Thymus (tissue), 11 donors: ENCODE results near the gene CXCR3. TPM values are rescaled to one million over a fixed set of nuclear protein-coding genes. Genes with fewer than 3 reads are reported as not detected.
"Not testable (repeated sequence)": the region's sequence is repeated elsewhere in the genome, so short reads cannot be mapped to it uniquely, and the experiment has no call there.

Experiments used
- DNase-seq, 9 donors: peaks; one replicate each; pipeline ENCODE4 v3.0.0-alpha.2; 2013; ENCODE audit warnings: low spot score in 9 of 9, low read depth in 6 of 9, missing footprints in 1 of 9
- H3K27ac ChIP-seq, 2 donors: one replicate each; pipeline ENCODE4 v1.5.1; 2013; ENCODE audit warnings: control low read depth in 1 of 2, low read depth in 1 of 2, low read length in 1 of 2, mild to moderate bottlenecking in 1 of 2, moderate library complexity in 1 of 2
- H3K27me3 ChIP-seq, 2 donors: one replicate each; pipeline ENCODE4 v1.5.1; 2013; ENCODE audit warnings: low read length in 1 of 2; ENCODE audit not compliant: control insufficient read depth in 2 of 2, insufficient read depth in 1 of 2
- H3K36me3 ChIP-seq, 2 donors: one replicate each; pipeline ENCODE4 v1.5.1; 2013; ENCODE audit warnings: low read length in 1 of 2, mild to moderate bottlenecking in 1 of 2, moderate library complexity in 1 of 2; ENCODE audit not compliant: control insufficient read depth in 2 of 2, insufficient read depth in 2 of 2
- H3K4me1 ChIP-seq, 2 donors: one replicate each; pipeline ENCODE4 v1.5.1; 2013; ENCODE audit warnings: low read length in 2 of 2; ENCODE audit not compliant: control insufficient read depth in 2 of 2, insufficient read depth in 2 of 2
- H3K4me3 ChIP-seq, 2 donors: one replicate each; pipeline ENCODE4 v1.5.1; 2013; ENCODE audit warnings: low read length in 2 of 2, control low read depth in 1 of 2, mild to moderate bottlenecking in 1 of 2
- H3K9me3 ChIP-seq, 2 donors: one replicate each; pipeline ENCODE4 v1.5.1; 2013; ENCODE audit warnings: low read length in 1 of 2, mild to moderate bottlenecking in 1 of 2; ENCODE audit not compliant: control insufficient read depth in 2 of 2, insufficient read depth in 1 of 2
- WGBS: extraction: QIAGEN DNeasy Blood & Tissue Kit; methylation state at CpG from one replicate; pipeline ENCODE4 v1.1.7; 2013; 5-methylcytosine and 5-hydroxymethylcytosine counted together
- polyA plus RNA-seq: library from polyadenylated mRNA; stranded (reverse); fragments of 200-250 nt; gene quantifications from one replicate; pipeline ENCODE4 v1.2.3, GENCODE V29; 2013
- total RNA-seq: library from RNA; stranded (reverse); fragments of 120-200 nt; gene quantifications from one replicate; pipeline ENCODE4 v1.2.4, GENCODE V29; 2013
- donor health status: healthy.

CXCR3 gene
- total and polyA plus RNA-seq, 2 donors, result 1.6 to 4.0 TPM

- H3K9me3 ChIP-seq, result no peaks in the 10 kb centered on the region
- H3K4me1 ChIP-seq, result peaks cover 10 to 49% of the 10 kb centered on the region in 2 donors
- no peak overlapping the region for H3K27ac ChIP-seq
- no peaks in the 10 kb centered on the region for H3K27me3 ChIP-seq
- WGBS, result 82% methylated on average over 3 of the region's 3 CpGs
- DNase-seq, result no peak
- no peak overlapping the region for H3K4me3 ChIP-seq
- peaks cover 3 to 7% of the 10 kb centered on the region in 2 donors for H3K36me3 ChIP-seq
Measured at GRCh38 chrX:71618787-71619186, 476 bp upstream of the CXCR3 start.

GRCh38 chrX:71617742-71618141, 569 bp downstream of the CXCR3 start:
- 73% methylated on average over 8 of the region's 8 CpGs for WGBS
- DNase-seq, result no peak
- Histone ChIP-seq H3K4me3 (no peak overlapping the region), H3K27ac (no peak overlapping the region), H3K27me3 (no peaks in the 10 kb centered on the region), H3K4me1 (peaks cover 6 to 38% of the 10 kb centered on the region in 2 donors), H3K9me3 (no peaks in the 10 kb centered on the region), H3K36me3 (peaks cover 4 to 8% of the 10 kb centered on the region in 2 donors)

DNA sequence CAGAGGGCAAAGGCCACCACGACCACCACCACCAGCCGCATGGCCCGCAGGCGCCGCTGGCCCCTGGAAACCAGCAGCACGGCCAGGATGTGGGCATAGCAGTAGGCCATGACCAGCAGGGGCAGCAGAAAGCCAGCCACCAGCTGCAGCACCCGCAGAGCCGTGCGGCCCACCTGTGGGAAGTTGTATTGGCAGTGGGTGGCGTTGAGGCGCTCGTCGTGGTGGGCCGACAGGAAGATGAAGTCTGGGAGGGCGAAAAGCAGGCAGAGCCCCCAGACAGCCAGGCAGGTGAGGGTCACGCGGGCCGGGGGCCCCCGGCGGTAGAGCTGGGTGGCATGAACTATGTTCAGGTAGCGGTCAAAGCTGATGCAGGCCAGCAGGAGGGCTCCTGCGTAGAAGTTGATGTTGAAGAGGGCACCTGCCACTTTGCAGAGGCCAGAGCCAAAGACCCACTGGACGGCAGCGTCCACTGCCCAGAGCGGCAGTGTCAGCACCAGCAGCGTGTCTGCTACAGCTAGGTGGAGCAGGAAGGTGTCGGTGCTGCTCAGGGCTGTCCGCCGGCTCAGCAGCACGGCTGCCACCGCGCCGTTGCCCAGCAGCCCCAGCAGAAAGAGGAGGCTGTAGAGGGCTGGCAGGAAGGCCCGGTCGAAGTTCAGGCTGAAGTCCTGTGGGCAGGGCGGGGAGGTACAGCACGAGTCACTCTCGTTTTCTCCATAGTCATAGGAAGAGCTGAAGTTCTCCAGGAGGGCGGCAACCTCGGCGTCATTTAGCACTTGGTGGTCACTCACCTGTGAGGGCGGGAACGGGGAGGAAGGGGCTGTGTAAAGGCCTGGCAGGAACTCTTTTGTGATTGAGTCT, 1.4 kb downstream of the CXCR3 start:
- no peak for DNase-seq
- Histone ChIP-seq H3K4me3 (no peak overlapping the region), H3K4me1 (peaks cover 3 to 31% of the 10 kb centered on the region in 2 donors), H3K36me3 (peaks cover 6 to 15% of the 10 kb centered on the region in 2 donors), H3K27me3 (no peaks in the 10 kb centered on the region), H3K9me3 (no peaks in the 10 kb centered on the region), H3K27ac (no peak overlapping the region)
- 76% methylated on average over 43 of the region's 43 CpGs for WGBS

GRCh38 chrX:71615954-71616353, 2.4 kb downstream of the CXCR3 start:
- Histone ChIP-seq H3K9me3 (no peaks in the 10 kb centered on the region), H3K27me3 (no peaks in the 10 kb centered on the region), H3K4me3 (no peak overlapping the region), H3K36me3 (peaks cover 14 to 19% of the 10 kb centered on the region in 2 donors), H3K27ac (no peak overlapping the region), H3K4me1 (peaks cover 3 to 31% of the 10 kb centered on the region in 2 donors)
- DNase-seq, result no peak
- WGBS, result 90% methylated on average over 10 of the region's 10 CpGs

GRCh38 chrX:71615056-71615455, 3.3 kb downstream of the CXCR3 start:
- no peaks in the 10 kb centered on the region for H3K27me3 ChIP-seq
- H3K36me3 ChIP-seq, result peaks cover 20 to 28% of the 10 kb centered on the region in 2 donors
- WGBS, result 96% methylated on average over 4 of the region's 4 CpGs
- no peaks in the 10 kb centered on the region for H3K9me3 ChIP-seq
- DNase-seq, result no peak
- peaks cover 3 to 31% of the 10 kb centered on the region in 2 donors for H3K4me1 ChIP-seq
- no peak overlapping the region for H3K27ac ChIP-seq
- H3K4me3 ChIP-seq, result no peak overlapping the region

DNA sequence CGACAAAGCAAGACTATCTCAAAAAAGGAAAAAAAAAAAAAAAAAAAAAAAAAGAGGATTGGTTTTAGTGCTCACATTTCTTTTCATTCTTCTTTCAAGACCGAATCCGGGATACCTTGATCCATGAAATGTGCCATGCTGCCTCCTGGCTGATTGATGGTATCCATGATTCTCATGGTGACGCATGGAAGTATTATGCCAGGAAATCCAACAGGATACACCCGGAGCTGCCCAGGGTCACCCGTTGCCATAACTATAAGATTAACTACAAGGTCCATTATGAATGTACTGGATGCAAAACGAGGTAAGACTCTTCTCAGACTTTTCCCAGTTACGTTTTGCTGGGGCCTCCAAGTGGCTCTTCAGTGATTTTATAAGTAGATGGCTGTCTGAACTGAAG, 6.1 kb downstream of the CXCR3 start:
- DNase-seq, result no peak
- no peak overlapping the region for H3K27ac ChIP-seq
- H3K4me1 ChIP-seq, result peaks cover 0 to 8% of the 10 kb centered on the region in 2 donors
- no peak overlapping the region for H3K4me3 ChIP-seq
- peaks cover 39 to 40% of the 10 kb centered on the region in 2 donors for H3K36me3 ChIP-seq
- WGBS, result over 99% methylated on average over 8 of the region's 8 CpGs
- H3K9me3 ChIP-seq, result no peaks in the 10 kb centered on the region
- H3K27me3 ChIP-seq, result no peaks in the 10 kb centered on the region

DNA sequence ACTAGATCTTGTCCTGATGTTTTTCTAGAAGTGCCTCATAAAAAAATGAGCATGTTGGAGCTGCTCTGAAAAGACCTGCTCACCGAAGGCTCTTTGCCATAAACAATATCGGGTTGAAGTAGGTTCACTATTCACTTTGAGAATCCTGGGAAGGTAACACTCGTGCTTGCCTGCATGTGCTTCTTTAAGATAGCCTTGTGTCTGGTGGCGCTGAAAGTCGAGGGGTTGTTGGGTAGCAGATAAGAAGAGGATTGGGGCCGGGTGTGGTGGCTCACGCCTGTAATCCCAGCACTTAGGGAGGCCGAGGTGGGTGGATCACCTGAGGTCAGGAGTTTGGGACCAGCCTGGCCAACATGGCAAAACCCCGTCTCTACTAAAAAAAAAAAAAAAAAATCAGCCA, 6.6 kb downstream of the CXCR3 start:
- peaks cover 39 to 40% of the 10 kb centered on the region in 2 donors for H3K36me3 ChIP-seq
- not testable (repeated sequence) for H3K9me3 ChIP-seq, DNase-seq, H3K4me3 ChIP-seq, H3K27ac ChIP-seq, H3K4me1 ChIP-seq, H3K27me3 ChIP-seq
- 98% methylated on average over 9 of the region's 9 CpGs for WGBS

DNA sequence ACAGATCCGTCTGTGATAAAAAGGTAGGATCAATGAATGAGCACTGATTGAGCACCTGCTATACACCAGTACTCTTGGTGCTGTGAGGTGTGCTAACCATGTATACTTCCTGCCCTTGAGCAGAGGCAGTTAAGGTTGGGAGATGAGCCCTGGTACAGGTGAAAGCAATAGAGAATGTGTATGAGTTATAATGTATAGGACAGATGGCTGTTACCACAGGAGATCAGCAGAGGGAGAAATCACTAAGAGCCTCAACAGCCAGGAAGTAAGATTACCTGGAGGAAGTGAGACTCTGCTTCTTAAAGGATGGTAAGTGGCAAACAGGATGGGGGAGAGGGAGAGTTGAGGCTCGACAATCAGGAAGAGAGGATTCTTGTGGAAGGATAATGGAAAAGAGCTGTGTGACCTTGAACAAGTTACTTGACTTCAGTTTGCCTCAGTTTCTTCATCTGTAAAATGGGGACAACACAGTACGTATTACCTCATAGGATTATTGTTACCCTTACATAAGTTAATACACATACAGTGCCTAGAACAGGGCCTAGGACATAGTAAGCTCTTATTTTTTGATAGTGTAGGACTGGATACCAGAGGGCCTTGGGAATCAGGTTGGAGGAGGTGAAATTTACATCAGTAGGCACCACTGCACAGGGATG, 9.1 kb downstream of the CXCR3 start:
- WGBS, result 94% methylated on average over 3 of the region's 3 CpGs
- no peak overlapping the region for H3K4me3 ChIP-seq
- H3K27ac ChIP-seq, result no peak overlapping the region
- no peaks in the 10 kb centered on the region for H3K27me3 ChIP-seq
- no peaks in the 10 kb centered on the region for H3K9me3 ChIP-seq
- peaks cover 0 to 15% of the 10 kb centered on the region in 2 donors for H3K4me1 ChIP-seq
- no peak for DNase-seq
- H3K36me3 ChIP-seq, result peaks cover 48 to 53% of the 10 kb centered on the region in 2 donors

- H3K4me3 ChIP-seq, result no peak overlapping the region
- H3K36me3 ChIP-seq, result peaks cover 45 to 57% of the 10 kb centered on the region in 2 donors
- WGBS, result 98% methylated on average over 2 of the region's 2 CpGs
- H3K4me1 ChIP-seq, result peaks cover 0 to 15% of the 10 kb centered on the region in 2 donors
- no peak overlapping the region for H3K27ac ChIP-seq
- no peak for DNase-seq
- H3K27me3 ChIP-seq, result no peaks in the 10 kb centered on the region
- no peaks in the 10 kb centered on the region for H3K9me3 ChIP-seq
Measured at GRCh38 chrX:71607488-71607887, 10.8 kb downstream of the CXCR3 start.
